ENCODE results near the gene ATP8A1.
"Not testable (repeated sequence)": the region's sequence is repeated elsewhere in the genome, so short reads cannot be mapped to it uniquely, and the experiment has no call there.

Gene ATP8A1

GRCh38 chr4:42497142-42497910 lies 159.6 kb downstream of the ATP8A1 start:
- no peak for DNase-seq

GRCh38 chr4:42492962-42493361 lies 163.9 kb downstream of the ATP8A1 start:
- DNase-seq, result no peak

- no peak for DNase-seq
Observed at GRCh38 chr4:42490015-42490414, 166.9 kb downstream of the ATP8A1 start.

- DNase-seq, result no peak
Observed at GRCh38 chr4:42489095-42489494, 167.8 kb downstream of the ATP8A1 start.

GRCh38 chr4:42488554-42488953 lies 168.4 kb downstream of the ATP8A1 start:
- DNase-seq, result no peak

GRCh38 chr4:42488114-42488513 lies 168.8 kb downstream of the ATP8A1 start:
- peak; percentile 2 for DNase-seq

GRCh38 chr4:42487230-42487629 lies 169.7 kb downstream of the ATP8A1 start:
- DNase-seq, result no peak

GRCh38 chr4:42486156-42486555 lies 170.7 kb downstream of the ATP8A1 start:
- DNase-seq, result not testable (repeated sequence)

- DNase-seq, result no peak
Observed at GRCh38 chr4:42484630-42485029, 172.3 kb downstream of the ATP8A1 start.

- no peak for DNase-seq
Observed at GRCh38 chr4:42483426-42484379, 173.2 kb downstream of the ATP8A1 start.

GRCh38 chr4:42482516-42483327 lies 174.2 kb downstream of the ATP8A1 start:
- no peak for DNase-seq

- DNase-seq, result no peak
Observed at GRCh38 chr4:42480717-42481116, 176.2 kb downstream of the ATP8A1 start.

GRCh38 chr4:42480281-42480680 lies 176.6 kb downstream of the ATP8A1 start:
- no peak for DNase-seq

GRCh38 chr4:42478946-42479345 lies 178.0 kb downstream of the ATP8A1 start:
- no peak for DNase-seq

GRCh38 chr4:42478509-42478908 lies 178.4 kb downstream of the ATP8A1 start:
- DNase-seq, result no peak

GRCh38 chr4:42474406-42474805 lies 182.5 kb downstream of the ATP8A1 start:
- DNase-seq, result no peak

- no peak for DNase-seq
Observed at GRCh38 chr4:42473071-42473684, 183.7 kb downstream of the ATP8A1 start.

GRCh38 chr4:42471896-42472295 lies 185.0 kb downstream of the ATP8A1 start:
- DNase-seq, result no peak

- DNase-seq, result no peak
Observed at GRCh38 chr4:42470023-42470422, 186.9 kb downstream of the ATP8A1 start.

GRCh38 chr4:42467777-42468176 lies 189.1 kb downstream of the ATP8A1 start:
- not testable (repeated sequence) for DNase-seq

GRCh38 chr4:42466273-42466844 lies 190.5 kb downstream of the ATP8A1 start:
- DNase-seq, result no peak

- DNase-seq, result no peak
Observed at GRCh38 chr4:42464550-42465094, 192.3 kb downstream of the ATP8A1 start.
